Measurements from ENCODE around the gene MED10.

The MED10 gene

DNA sequence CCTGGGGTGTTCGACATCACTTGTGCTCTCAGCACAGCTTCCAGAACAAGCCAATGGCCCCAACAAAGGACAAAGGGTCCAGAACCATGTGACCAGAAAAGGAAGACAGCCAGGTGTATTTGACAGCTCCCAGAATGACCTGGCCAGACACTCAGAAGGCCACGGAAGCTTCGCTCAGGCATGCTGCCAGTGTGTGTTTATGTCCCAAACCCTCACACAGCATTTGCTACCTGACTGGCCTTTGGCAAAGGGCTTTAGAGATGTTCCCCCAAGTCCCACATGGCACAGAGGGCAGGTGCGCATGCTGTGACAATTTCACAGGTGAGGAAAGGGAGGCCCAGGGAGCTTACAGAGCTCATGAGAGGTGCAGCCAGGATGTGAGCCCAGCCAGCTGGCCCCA lies 39.5 kb downstream of the MED10 start:
- H3K9me3 ChIP-seq (ENCODE audit: insufficient read depth, low read depth, low read length), result no peaks in the 10 kb centered on the region
- H3K27me3 ChIP-seq (ENCODE audit: insufficient read depth, low read length), result no peaks in the 10 kb centered on the region
- no peak overlapping the region for H3K4me3 ChIP-seq (ENCODE audit: low read length)
- no peaks in the 10 kb centered on the region for H3K36me3 ChIP-seq (ENCODE audit: insufficient read depth, low read depth, low read length)
- no peak overlapping the region for H3K9ac ChIP-seq (ENCODE audit: low read depth, low read length)
- no peak overlapping the region for H3K27ac ChIP-seq (ENCODE audit: low read length)
- no peaks in the 10 kb centered on the region for H3K4me1 ChIP-seq (ENCODE audit: insufficient read depth, low read length)

DNA sequence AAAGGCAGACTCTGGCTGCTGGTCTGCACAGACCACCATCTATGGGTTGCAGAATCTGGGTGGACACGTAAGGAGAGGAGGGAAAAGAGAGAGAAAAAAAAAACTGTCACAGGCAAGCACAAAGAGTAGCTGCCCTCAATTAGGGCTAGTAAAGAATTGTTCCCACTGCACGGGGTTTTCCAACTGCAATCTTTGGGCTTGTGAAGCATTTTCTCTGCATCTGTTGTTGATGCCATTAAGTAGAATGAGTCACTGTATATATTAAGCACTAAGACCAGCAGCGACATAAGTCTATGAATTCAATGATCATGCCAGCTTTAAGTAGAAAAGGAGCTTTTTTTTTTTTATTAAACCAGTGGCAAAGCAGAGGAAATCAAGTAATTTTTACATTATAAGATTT lies 40.2 kb downstream of the MED10 start:
- Histone ChIP-seq H3K4me3 (ENCODE audit: low read length) (no peak overlapping the region), H3K9me3 (ENCODE audit: insufficient read depth, low read depth, low read length) (no peaks in the 10 kb centered on the region), H3K4me1 (ENCODE audit: insufficient read depth, low read length) (no peaks in the 10 kb centered on the region), H3K27ac (ENCODE audit: low read length) (no peak overlapping the region), H3K9ac (ENCODE audit: low read depth, low read length) (no peak overlapping the region), H3K27me3 (ENCODE audit: insufficient read depth, low read length) (no peaks in the 10 kb centered on the region), H3K36me3 (ENCODE audit: insufficient read depth, low read depth, low read length) (no peaks in the 10 kb centered on the region)

DNA sequence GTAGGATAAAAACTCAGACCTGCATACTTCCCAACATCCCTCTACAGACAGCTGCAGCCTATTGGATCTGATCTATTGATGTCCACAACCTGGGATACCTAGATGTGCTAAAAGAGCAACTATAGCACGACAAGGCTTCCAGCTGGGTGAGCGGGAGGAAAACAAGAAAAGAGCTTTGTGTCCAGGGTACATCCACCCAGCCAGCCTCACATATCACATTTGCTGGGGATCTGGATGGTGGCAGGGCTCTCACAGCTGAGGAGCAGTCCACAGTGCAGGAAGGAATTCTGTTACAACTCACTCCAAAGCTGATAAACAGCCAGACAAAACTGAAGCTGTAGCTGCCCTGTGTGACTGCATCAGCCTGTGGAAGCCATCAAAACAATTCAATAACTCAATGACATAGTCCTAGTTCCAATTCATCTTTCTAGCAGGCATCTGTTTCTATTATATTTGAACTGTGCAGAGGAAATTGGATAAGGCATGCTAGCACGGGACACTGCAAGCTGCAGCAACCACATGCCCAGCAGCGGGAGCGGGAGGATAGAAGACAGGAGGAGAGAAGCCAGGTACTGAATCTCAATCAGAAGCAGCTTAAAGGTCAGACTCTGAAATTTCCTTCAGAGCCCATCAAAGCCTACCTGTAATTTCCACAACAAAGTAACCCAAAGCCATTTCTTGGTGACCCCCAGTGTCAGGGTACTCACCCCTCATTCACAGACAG lies 45.0 kb downstream of the MED10 start:
- Histone ChIP-seq H3K4me1 (ENCODE audit: insufficient read depth, low read length) (no peaks in the 10 kb centered on the region), H3K36me3 (ENCODE audit: insufficient read depth, low read depth, low read length) (no peaks in the 10 kb centered on the region), H3K27ac (ENCODE audit: low read length) (no peak overlapping the region), H3K27me3 (ENCODE audit: insufficient read depth, low read length) (no peaks in the 10 kb centered on the region), H3K9ac (ENCODE audit: low read depth, low read length) (no peak overlapping the region), H3K9me3 (ENCODE audit: insufficient read depth, low read depth, low read length) (peaks cover 20% of the 10 kb centered on the region), H3K4me3 (ENCODE audit: low read length) (no peak overlapping the region)

DNA sequence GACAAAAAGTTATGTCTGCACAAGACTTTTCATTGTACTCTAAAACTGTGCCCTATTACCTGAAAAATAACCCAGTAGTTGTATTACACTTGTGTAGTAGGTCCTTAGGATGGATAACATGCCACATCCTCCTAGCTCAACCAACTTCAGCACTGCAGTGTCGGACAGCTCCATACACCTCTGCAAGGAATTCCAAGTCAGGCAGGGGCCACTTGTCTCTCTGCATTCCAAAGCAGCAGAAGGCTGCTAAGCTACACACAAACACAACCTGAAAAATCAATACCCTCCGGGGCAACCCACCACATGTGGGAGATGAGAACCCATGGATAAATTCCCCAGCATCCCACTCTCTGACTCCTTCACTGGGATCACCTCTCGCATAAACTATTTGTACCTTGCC lies 50.2 kb downstream of the MED10 start:
- Histone ChIP-seq H3K36me3 (ENCODE audit: insufficient read depth, low read depth, low read length) (no peaks in the 10 kb centered on the region), H3K4me3 (ENCODE audit: low read length) (no peak overlapping the region), H3K9ac (ENCODE audit: low read depth, low read length) (no peak overlapping the region), H3K4me1 (ENCODE audit: insufficient read depth, low read length) (no peaks in the 10 kb centered on the region), H3K9me3 (ENCODE audit: insufficient read depth, low read depth, low read length) (peaks cover 20% of the 10 kb centered on the region), H3K27ac (ENCODE audit: low read length) (no peak overlapping the region), H3K27me3 (ENCODE audit: insufficient read depth, low read length) (peaks cover 20% of the 10 kb centered on the region)

DNA sequence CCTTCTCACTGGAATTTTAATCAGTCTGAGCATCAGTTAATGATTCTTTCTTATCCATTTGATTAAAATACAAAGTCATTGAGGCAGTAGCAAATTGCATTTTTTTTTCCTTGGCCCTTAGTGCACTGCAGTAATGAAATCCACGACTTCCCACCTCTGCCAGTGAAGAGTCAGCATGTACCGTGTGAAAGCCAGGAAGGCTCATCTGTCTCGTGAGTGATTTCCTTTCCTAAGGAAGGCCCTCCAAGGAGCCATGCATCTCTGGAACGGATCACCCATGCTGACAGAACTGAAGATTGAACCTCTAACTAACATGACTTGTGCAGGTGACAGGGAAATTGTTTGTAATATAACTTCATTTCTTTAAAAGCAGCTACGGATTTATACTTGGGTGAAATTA lies 51.6 kb downstream of the MED10 start:
- no peak overlapping the region for H3K4me3 ChIP-seq (ENCODE audit: low read length)
- peaks cover 20% of the 10 kb centered on the region for H3K9me3 ChIP-seq (ENCODE audit: insufficient read depth, low read depth, low read length)
- peaks cover 20% of the 10 kb centered on the region for H3K27me3 ChIP-seq (ENCODE audit: insufficient read depth, low read length)
- H3K9ac ChIP-seq (ENCODE audit: low read depth, low read length), result no peak overlapping the region
- no peaks in the 10 kb centered on the region for H3K36me3 ChIP-seq (ENCODE audit: insufficient read depth, low read depth, low read length)
- H3K27ac ChIP-seq (ENCODE audit: low read length), result no peak overlapping the region
- no peaks in the 10 kb centered on the region for H3K4me1 ChIP-seq (ENCODE audit: insufficient read depth, low read length)

DNA sequence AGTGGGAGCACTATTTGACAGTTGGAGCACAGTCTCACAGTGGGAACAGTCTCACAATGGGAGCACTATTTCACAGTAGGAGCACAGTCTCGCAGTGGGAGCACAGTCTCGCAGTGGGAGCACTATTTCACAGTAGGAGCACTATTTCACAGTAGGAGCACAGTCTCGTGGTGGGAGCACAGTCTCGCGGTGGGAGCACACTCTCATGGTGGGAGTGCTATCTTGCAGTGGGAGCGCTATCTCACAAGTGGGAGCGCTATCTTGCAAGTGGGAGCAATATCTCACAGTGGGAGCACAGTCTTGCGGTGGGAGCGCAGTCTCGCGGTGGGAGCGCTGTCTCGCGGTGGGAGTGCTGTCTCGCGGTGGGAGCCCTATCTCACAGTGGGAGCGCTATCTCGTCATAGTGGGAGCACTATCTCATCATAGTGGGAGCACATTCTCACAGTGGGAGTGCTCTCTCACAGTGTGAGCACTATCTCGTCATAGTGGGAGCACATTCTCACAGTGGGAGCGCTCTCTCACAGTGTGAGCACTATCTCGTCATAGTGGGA lies 56.1 kb downstream of the MED10 start:
- Histone ChIP-seq H3K4me1 (ENCODE audit: insufficient read depth, low read length) (no peaks in the 10 kb centered on the region), H3K27ac (ENCODE audit: low read length) (no peak overlapping the region), H3K27me3 (ENCODE audit: insufficient read depth, low read length) (peaks cover 39% of the 10 kb centered on the region), H3K4me3 (ENCODE audit: low read length) (no peak overlapping the region), H3K9me3 (ENCODE audit: insufficient read depth, low read depth, low read length) (no peaks in the 10 kb centered on the region), H3K36me3 (ENCODE audit: insufficient read depth, low read depth, low read length) (no peaks in the 10 kb centered on the region), H3K9ac (ENCODE audit: low read depth, low read length) (no peak overlapping the region)
